ENCODE data around the gene PLEKHA6. TPM values are rescaled to one million over a fixed set of nuclear protein-coding genes. Genes with fewer than 3 reads are reported as not detected.

The PLEKHA6 gene
- total and polyA plus RNA-seq, 2 experiments from 2014 or later: 2.8 to 6.2 TPM

- H2AFZ ChIP-seq: no peak overlapping the region
- no peak overlapping the region for H3K27ac Mint-ChIP-seq
- no peaks in the 10 kb centered on the region for H4K20me1 ChIP-seq (replicated peaks; ENCODE audit: insufficient read depth)
- H3K4me3 ChIP-seq: no peak overlapping the region
- H3K36me3 Mint-ChIP-seq (ENCODE audit: low read depth): no peaks in the 10 kb centered on the region
- H3K79me2 ChIP-seq (replicated peaks; ENCODE audit: insufficient read depth): no peaks in the 10 kb centered on the region
- no peaks in the 10 kb centered on the region; the same call in 2 of the 3 replicates for H3K9me3 Mint-ChIP-seq
- peaks cover 10% of the 10 kb centered on the region for H3K4me1 ChIP-seq (ENCODE audit: insufficient read depth)
- no peaks in the 10 kb centered on the region for H3F3A ChIP-seq (replicated peaks; ENCODE audit: low read depth)
- H3K4me1 Mint-ChIP-seq: peaks cover 17% of the 10 kb centered on the region
- no peaks in the 10 kb centered on the region for H3K9me2 ChIP-seq (ENCODE audit: insufficient read depth)
- H3K4me3 Mint-ChIP-seq: no peak overlapping the region
- ATAC-seq: no peak
- H3K27me3 ChIP-seq (ENCODE audit: insufficient read depth): no peaks in the 10 kb centered on the region
- peaks cover 2% of the 10 kb centered on the region for H3K27me3 Mint-ChIP-seq (ENCODE audit: insufficient read depth, low read depth, poor library complexity)
- H3K4me2 ChIP-seq: no peak overlapping the region
- TF ChIP-seq CREB1 (CRISPR knock-in tag; IDR thresholded peaks at IDR 0.05; ENCODE audit: low read depth): no peak
- no peak for TF ChIP-seq CTCF (conservative IDR thresholded peaks at IDR 0.05; ENCODE audit: low read depth in 2 of 2)
- no peak for DNase-seq (ENCODE audit: low spot score)
- H3K36me3 ChIP-seq (ENCODE audit: insufficient read depth): no peaks in the 10 kb centered on the region
- no peak overlapping the region for H3K27ac ChIP-seq (ENCODE audit: low read depth)
These were observed 43.6 kb downstream of the PLEKHA6 start for GRCh38 chr1:204316164-204316563.

- H3K4me3 Mint-ChIP-seq: no peak overlapping the region
- TF ChIP-seq ZNF114 (CRISPR knock-in tag; IDR thresholded peaks at IDR 0.05) (no peak), STAT1 (IDR thresholded peaks at IDR 0.05; ENCODE audit: unreplicated experiment) (no peak), REST (IDR thresholded peaks at IDR 0.05; ENCODE audit: unreplicated experiment) (no peak), ZNF462 (CRISPR knock-in tag; IDR thresholded peaks at IDR 0.05) (no peak), CREB1 (CRISPR knock-in tag; IDR thresholded peaks at IDR 0.05; ENCODE audit: low read depth) (no peak), ZNF331 (CRISPR knock-in tag; IDR thresholded peaks at IDR 0.05; ENCODE audit: low read depth) (no peak), POLR2AphosphoS5 (IDR thresholded peaks at IDR 0.05; ENCODE audit: low read depth) (no peak), JUNB (IDR thresholded peaks at IDR 0.05; ENCODE audit: unreplicated experiment) (no peak)
These were observed 44.7 kb downstream of the PLEKHA6 start for GRCh38 chr1:204314893-204315658.

More at GRCh38 chr1:204314893-204315658, 44.7 kb downstream of the PLEKHA6 start:
- Histone ChIP-seq H4K20me1 (replicated peaks; ENCODE audit: insufficient read depth) (no peaks in the 10 kb centered on the region), H3K79me2 (replicated peaks; ENCODE audit: insufficient read depth) (no peaks in the 10 kb centered on the region), H3K9me2 (ENCODE audit: insufficient read depth) (no peaks in the 10 kb centered on the region), H3K36me3 (ENCODE audit: insufficient read depth) (no peaks in the 10 kb centered on the region), H3K4me2 (no peak overlapping the region), H3K4me1 (ENCODE audit: insufficient read depth) (peaks cover 20% of the 10 kb centered on the region), H3F3A (replicated peaks; ENCODE audit: low read depth) (no peaks in the 10 kb centered on the region), H3K27me3 (ENCODE audit: insufficient read depth) (no peaks in the 10 kb centered on the region), H3K27ac (ENCODE audit: low read depth) (no peak overlapping the region), H3K4me3 (no peak overlapping the region), H2AFZ (no peak overlapping the region)
- peaks cover 2% of the 10 kb centered on the region for H3K27me3 Mint-ChIP-seq (ENCODE audit: insufficient read depth, low read depth, poor library complexity)
- ATAC-seq: no peak
- no peaks in the 10 kb centered on the region; the same call in 2 of the 3 replicates for H3K9me3 Mint-ChIP-seq
- DNase-seq (ENCODE audit: low spot score): no peak
- peaks cover 25% of the 10 kb centered on the region for H3K4me1 Mint-ChIP-seq
- H3K36me3 Mint-ChIP-seq (ENCODE audit: low read depth): no peaks in the 10 kb centered on the region
- H3K27ac Mint-ChIP-seq: no peak overlapping the region; the same call in 1 of the 2 replicates

Measured in GM23338 (cell line).